Hypothalamus (tissue), 51 donors: ENCODE results near the gene NR2C1.
"Not testable (repeated sequence)": the region's sequence is repeated elsewhere in the genome, so short reads cannot be mapped to it uniquely, and the experiment has no call there.

Source experiments
- DNase-seq, 51 donors: peaks; one replicate each; lab custom pipeline; 2025; lab: John Stamatoyannopoulos, UW

The NR2C1 gene

GRCh38 chr12:95072900-95073697, at the start of gene NR2C1:
Gene NR2C1, minus strand, starts transcription at chr12:95073618. Its CDS starts 6,234 bp downstream, at chr12:95067384.
- peak; percentile 50 to 95 (median 85) for DNase-seq

GRCh38 chr12:95118788-95119179, 45.4 kb upstream of the NR2C1 start:
- no peak for DNase-seq

- no peak for DNase-seq
Measured at GRCh38 chr12:95118138-95118787, 44.8 kb upstream of the NR2C1 start.

- DNase-seq, result peak in 26 of 51 donors; percentile 1 to 61 (median 23)
Measured at GRCh38 chr12:95117178-95117599, 43.8 kb upstream of the NR2C1 start.

GRCh38 chr12:95116773-95117172, 43.4 kb upstream of the NR2C1 start:
- DNase-seq, result no peak

GRCh38 chr12:95116341-95116740, 42.9 kb upstream of the NR2C1 start:
- DNase-seq, result no peak

GRCh38 chr12:95115641-95116040, 42.2 kb upstream of the NR2C1 start:
- no peak for DNase-seq

- DNase-seq, result peak in 1 of 51 donors; percentile 5
Measured at GRCh38 chr12:95114766-95115405, 41.5 kb upstream of the NR2C1 start.

GRCh38 chr12:95107362-95107761, 33.9 kb upstream of the NR2C1 start:
- no peak for DNase-seq

- DNase-seq, result no peak
Measured at GRCh38 chr12:95105540-95105939, 32.1 kb upstream of the NR2C1 start.

GRCh38 chr12:95104919-95105452, 31.6 kb upstream of the NR2C1 start:
- DNase-seq, result no peak

GRCh38 chr12:95102916-95103671, 29.7 kb upstream of the NR2C1 start:
- DNase-seq, result no peak

- DNase-seq, result not testable (repeated sequence)
Measured at GRCh38 chr12:95101957-95102356, 28.5 kb upstream of the NR2C1 start.

GRCh38 chr12:95100264-95101190, 27.1 kb upstream of the NR2C1 start:
- DNase-seq, result no peak

GRCh38 chr12:95099270-95099790, 25.9 kb upstream of the NR2C1 start:
- no peak for DNase-seq

GRCh38 chr12:95096852-95097251, 23.4 kb upstream of the NR2C1 start:
- peak in 1 of 51 donors; percentile 41 for DNase-seq

- no peak for DNase-seq
Measured at GRCh38 chr12:95096378-95096777, 23.0 kb upstream of the NR2C1 start.

- DNase-seq, result not testable (repeated sequence)
Measured at GRCh38 chr12:95095866-95096265, 22.4 kb upstream of the NR2C1 start.

- no peak for DNase-seq
Measured at GRCh38 chr12:95089462-95089861, 16.0 kb upstream of the NR2C1 start.
